HPDE6-E6E7 (cell line): ENCODE results near the gene RYR1.
"Not testable (repeated sequence)": the region's sequence is repeated elsewhere in the genome, so short reads cannot be mapped to it uniquely, and the experiment has no call there.

Source experiments
- DNase-seq: peaks from one replicate; pipeline ENCODE4 v3.0.0; 2011; ENCODE audit warnings: missing footprints; ENCODE audit errors: extremely low spot score

Gene RYR1

DNA sequence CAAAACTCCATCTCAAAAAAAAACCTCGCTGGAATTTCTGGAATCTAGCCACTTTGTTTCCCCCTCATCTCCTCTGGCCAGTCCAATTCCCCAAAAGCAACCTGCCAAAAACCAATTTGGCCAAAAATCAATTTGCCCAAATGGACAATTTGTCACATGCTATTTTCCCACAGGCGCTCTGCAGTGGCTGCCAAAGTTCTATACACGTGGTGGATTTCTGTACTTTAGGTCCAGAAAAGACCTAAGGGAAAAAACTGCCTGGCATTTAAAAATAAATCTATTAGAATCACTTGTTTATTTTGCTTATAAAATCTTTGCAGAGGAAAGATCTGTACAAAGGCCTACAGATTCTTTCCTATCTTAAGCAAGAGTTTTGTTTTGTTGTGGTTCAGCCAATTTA is 104.9 kb downstream of the RYR1 start:
- no peak for DNase-seq

DNA sequence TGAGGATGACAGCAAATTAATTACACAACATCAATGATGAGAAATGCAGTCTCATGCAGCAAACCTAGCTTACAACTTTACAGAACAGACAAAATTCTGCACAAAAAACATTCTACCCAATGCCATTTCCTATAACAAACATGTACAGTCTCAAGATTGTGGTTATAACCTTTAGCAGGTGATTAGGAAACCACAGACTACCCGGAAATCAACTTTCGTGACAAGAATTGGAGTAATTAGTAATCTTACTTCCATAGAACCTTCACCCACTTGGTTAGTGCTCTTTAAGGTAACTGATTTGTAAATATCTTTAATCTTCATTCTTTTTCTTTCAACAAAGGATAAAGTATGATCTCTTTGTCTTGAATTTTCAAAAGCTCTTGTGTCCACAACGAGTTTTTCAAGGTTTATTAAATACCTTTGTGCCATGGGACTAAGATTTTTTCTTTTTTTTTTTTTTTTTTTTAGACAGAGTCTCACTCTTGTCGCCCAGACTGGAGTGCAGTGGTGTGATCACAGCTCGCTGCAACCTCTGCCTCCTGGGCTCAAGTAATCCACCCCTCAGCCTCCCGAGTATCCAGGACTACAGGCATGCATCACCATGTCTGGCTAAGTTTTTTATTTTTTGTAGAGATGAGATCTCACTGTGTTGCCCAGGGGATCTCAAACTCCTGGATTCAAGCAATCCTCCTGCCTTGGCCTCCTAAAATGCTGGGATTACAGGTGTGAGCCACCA is 105.5 kb downstream of the RYR1 start:
- DNase-seq, result no peak

DNA sequence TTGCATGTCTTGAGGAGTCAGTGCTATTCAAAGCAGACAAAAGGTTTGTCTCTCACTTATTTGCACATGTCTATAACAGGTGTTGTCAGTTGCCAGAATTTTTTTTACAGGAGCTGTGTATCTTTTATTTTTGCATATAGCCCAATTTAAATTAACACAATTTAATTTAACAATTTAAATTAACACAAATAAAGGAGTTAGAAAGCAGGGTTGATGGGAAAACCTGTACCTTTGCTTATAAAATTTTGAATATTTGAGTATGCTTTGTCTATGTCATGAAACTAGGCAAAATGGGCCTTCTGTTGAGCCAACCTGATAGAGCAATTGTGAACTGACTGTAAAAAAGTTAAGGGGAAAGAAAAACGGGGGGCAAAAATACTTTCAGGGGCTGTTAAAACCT is 106.3 kb downstream of the RYR1 start:
- no peak for DNase-seq

DNA sequence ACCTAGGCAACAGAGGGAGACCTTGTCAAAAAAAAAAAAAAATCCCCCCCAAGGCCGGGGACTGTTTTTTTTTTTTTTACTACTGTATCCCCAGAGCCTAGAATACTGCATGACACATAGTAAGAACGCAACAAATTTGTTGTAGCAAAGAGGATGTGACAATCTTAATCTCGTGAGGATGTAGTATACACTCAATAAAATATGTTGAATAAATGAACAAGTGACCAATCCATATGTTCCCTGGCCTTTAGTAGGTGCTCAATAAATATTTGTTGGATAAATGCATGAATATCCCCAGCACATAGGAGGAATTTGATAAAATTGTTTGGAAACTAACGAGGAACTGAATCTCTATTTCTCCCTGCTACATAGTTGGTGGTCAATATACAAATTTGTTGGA is 108.5 kb downstream of the RYR1 start:
- no peak for DNase-seq

DNA sequence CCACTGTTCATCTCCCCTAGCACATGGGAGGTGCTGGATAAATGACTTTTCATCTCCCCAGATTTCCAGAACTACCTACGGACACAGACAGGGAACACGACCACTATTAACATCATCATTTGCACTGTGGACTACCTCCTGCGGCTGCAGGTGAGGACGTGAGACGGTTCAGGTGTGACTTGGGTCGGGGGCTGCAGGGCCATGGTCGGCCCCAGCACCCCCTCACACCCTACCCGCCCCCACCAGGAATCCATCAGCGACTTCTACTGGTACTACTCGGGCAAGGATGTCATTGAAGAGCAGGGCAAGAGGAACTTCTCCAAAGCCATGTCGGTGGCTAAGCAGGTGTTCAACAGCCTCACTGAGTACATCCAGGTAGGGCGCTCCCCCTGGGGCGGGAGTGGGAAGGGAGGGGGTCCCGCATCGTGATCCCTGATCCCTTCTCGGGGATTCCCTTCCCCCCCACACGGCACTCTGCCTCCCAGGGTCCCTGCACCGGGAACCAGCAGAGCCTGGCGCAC is 109.9 kb downstream of the RYR1 start:
- DNase-seq, result no peak

DNA sequence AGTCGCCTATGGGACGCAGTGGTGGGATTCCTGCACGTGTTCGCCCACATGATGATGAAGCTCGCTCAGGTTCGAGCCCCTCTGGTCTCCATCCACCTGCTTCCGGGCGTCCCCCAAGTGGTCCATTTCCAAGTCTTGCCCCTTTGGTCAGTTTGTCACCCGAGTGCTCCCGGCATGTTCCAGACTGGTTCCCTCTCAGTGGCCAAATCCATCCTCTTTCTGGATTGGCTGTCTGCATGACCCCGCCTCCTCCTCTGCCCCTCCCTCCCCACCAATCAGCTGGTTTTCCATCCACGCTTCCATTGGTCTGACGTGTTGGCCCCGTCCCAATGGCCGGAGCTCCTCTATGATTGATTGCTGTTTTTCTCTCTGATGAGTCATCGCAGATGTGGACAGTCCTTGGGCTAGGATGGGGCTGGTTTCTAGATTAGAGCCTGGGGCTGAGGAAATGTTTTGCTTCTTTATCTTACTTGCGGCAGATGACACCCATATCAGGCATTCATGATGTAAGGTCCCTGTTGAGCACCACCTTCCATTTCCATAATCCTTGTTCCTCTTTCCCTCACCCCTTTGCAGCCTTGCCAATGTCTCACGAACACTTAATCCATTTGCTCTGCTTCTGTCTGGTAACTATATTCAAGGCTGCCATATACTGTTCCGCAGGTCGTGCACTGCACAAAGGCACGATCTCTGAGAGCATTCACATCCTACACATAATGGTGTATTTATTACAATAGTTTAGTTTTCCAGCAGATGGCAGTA is 110.5 kb downstream of the RYR1 start:
- peak; percentile 77 for DNase-seq

DNA sequence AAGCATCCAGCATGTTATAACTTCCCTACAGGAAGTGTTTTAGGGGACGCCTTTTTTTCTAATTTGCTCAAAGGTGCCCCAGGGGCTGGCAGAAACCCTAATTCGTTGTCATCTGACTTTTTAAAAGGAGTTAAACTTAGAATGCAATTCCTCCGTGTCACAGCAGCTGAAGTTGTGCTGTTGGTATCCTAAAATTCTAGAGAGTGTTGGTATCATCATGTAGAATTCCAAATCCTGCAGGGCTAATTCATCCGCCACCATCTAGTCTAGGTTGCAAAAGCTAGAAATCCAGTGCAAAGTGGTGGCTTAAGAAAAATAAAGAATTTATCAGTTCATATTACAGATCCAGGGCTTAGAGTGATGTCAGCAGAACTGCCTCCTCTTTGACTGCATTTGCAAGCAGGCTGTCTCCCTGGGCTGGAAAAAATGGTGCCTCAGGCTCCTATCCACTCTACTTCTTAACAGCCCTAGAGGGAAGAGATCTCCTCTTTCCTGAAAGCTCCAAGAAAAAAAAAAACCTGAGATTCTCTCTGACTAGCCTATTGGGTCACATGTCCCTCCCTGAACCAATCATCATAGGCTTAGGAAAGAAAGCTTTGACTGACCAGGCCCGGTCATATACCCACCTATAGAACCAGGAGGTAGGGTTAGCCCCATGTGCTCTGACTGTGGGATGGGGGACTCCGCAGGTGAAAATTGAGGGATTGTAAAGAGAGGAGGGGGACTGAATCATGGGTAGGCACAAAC is 111.3 kb downstream of the RYR1 start:
- DNase-seq, result no peak

DNA sequence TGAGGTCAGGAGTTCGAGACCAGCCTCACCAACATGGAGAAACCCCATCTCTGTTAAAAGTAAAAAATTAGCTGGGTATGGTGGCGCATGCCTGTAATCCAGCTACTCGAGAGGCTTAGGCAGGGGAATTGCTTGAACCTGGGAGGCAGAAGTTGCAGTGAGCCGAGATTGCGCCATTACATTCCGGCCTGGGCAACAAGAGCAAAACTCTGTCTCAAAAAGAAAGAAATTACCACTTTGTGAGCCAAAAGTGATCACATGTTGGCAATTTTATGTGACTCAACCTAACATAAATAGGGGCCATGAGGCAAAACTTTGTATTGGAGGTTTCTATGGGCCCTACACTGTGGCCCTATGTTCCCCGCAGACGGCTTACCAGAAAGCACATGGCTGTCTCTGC is 112.1 kb downstream of the RYR1 start:
- DNase-seq, result no peak

DNA sequence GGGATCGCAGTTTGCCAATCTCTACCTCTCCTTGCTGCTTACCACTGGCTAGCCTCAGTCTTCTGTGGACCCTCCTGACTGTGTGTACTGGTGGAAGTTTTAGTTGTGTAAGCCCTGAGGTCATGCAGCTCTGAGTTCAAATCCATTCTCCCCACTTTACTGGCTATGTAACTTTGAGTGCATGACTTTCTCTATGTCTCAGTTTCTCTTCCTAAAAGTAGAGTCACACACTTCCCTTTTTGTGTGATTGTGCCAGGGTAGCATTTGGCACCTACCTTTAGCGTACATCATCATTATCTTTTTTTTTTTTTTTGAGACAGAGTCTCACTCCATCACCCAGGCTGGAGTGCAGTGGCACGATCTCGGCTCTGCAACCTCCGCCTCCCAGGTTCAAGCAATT is 113.9 kb downstream of the RYR1 start:
- DNase-seq, result no peak

DNA sequence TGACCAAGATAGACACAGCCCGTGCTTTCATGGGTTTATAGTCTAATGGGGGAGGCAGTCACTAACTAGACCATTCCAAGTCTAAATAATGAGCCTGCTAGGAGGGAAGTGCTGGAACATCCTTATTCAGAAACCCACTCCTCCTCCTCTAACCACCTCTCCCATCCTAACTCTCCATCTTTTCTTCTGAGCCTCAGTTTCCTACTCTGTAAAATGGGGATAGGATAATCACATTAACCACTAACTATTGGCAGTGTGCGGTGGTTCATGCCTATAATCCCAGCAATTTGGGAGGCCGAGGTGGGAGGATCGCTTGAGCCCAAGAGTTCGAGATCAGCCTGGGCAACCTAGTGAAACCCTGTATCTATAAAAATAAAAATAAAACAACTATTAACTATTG is 115.6 kb downstream of the RYR1 start:
- DNase-seq, result no peak

DNA sequence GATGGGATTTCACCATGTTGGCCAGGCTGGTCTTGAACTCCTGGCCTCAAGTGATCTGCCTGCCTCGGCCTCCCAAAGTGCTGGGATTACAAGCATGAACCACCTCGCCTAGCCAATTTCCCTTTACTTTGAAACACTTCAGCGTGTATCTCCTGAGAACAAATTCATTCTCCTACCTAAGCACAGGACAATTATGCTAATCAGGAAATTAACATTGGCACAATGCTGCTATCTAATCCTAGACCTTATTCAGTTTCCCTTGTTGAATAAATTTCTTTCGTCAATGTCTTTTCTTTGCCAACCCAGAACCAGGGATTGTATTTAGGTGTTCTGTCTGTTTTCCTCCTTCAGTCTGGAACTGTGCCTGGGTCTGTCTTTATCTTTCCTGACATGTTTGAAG is 116.5 kb downstream of the RYR1 start:
- DNase-seq, result no peak

DNA sequence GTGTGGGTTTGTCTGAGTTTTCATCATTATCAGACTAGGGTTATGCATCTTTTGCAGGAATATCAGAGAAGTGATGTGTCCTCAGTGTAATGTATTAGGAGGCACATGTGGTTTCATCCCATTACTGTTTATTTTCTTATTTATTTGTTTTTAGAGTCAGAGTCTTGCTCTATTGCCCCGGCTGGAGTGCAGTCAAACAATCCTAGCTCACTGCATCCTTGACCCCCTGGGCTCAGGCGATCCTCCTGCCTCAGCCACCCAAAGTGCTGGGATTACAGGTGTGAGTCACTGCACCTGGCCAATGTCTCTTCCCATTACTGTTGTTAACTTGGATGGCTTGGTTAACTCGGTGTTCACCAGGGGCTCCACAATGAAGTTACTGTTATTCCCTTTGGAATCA is 116.9 kb downstream of the RYR1 start:
- DNase-seq, result no peak

DNA sequence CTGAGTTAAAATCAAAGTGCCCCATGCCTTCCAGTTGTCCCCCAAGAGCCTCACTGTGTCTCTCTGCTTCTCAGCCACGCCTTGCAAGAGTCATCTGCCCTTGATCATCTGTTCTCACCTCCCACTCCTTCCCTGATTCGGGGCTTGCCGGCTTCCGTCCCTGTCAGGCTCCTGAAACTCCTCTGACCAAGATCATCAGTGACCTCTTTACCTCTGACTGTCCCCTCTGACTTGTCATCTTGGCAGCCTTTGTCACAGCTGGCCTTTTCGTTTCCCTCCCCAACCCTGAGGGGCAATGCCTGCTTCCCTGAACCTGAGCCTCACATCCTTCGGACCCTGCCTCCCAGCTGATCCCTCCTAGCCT is 117.9 kb downstream of the RYR1 start:
- DNase-seq, result no peak

DNA sequence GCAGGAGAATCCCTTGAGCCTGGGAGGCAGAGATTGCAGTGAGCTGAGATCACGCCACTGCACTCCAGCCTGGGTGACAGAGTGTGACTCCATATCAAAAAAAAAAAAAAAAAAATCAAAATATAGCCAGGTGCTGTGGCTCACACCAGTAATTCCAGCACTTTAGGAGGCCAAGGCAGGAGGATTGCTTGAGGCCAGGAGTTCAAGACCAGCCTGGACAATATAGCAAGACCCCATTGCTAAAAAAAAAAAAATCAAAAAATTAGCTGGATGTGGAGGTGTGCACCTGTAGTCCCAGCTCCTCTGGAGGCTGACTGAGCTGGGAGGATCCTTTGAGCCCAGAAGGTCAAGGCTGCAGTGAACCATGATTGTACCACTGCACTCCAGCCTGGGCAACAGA is 119.7 kb downstream of the RYR1 start:
- not testable (repeated sequence) for DNase-seq

DNA sequence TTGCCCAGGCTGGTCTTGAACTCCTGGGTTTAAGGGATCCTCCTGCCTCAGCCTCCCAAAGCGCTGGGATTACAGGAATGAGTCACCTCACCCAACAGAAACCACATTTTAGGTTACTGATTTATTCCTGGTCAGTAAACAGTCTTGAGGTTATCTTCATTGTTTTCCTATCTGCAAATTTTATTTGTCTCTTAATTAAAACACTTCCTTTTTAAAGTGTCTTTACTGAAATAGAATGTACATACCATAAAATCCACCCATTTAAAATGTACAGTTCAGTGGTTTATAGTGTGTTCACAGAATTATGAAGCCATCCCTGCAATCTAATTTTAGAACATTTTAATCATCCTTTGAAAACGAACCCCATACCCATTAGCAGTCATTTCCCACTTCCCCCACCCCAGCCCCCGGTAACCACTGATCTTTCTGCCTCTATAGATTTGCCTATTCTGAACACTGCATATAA is 121.2 kb downstream of the RYR1 start:
- no peak for DNase-seq

DNA sequence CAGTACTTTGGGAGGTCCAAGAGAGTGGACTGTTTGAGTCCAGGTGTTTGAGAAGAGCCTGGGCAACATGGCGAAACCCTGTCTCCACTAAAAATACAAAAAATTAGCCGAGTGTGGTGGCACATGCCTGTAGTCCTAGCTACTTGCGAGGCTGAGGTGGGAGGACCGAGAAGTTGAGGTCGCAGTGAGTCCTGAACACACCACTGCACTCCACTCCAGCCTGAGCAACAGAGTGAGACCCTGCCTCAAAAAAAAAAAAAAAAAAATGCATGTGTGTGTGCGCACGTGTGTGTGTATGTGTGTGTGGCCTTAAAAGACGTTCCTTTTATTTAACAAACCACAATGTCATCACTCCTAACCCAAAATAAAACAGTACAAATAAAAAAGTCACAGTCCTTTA is 121.7 kb downstream of the RYR1 start:
- DNase-seq, result no peak

DNA sequence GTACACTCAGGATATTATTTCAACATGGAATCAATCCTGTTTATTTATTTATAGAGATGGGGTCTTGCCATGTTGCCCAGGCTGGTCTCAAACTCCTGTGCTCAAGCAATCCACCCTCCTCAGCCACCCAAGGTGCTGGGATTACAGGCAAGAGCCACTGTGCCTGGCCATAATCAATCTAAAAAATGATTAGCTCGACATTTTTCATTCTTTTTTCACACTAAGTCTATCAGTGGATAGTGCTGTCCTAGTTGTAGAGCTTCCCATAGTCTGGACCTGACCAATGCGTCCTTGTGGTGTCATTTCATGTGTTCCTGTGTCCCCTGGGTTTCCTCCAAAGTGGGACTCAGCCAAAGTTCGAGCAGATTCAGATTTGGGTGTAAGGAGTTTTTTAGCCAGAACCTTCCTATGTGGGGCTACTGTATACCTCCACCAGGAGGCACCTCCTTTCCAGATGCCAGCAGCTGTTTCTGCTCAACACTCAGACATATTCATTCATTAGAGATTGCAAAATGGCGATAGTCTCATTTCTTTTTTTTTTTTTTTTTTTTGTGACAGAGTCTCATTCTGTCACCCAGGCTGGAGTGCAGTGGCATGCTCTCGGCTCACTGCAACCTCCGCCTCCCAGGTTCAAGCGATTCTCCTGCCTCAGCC is 123.2 kb downstream of the RYR1 start:
- DNase-seq, result no peak

DNA sequence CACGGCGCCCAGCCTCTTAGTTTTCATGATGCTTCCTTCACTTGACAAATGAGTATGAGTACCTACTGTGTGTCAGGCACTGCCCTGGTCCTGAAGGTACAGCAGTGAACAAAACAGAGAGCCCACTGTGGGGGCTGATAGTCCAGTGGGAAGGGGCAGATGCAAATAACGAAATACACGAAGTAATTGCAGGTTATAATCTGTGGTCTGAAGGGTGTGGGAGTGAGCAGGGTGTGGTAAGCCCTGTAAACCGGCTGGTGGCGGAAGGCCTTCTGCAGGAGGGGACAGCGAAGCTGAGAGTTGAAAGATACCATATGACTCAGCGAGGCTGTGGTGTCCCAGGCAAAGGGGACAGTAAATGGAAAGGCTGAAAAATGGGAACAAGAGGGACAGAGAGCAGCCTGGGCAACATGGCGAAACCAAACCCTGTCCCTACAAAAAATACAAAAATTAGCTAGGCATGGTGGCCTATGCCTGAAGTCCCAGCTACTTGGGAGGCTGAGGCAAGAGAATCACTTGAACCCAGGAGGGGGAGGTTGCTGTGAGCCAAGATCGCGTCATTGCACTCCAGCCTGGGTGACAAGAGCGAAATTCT is 123.8 kb downstream of the RYR1 start:
- DNase-seq, result no peak

DNA sequence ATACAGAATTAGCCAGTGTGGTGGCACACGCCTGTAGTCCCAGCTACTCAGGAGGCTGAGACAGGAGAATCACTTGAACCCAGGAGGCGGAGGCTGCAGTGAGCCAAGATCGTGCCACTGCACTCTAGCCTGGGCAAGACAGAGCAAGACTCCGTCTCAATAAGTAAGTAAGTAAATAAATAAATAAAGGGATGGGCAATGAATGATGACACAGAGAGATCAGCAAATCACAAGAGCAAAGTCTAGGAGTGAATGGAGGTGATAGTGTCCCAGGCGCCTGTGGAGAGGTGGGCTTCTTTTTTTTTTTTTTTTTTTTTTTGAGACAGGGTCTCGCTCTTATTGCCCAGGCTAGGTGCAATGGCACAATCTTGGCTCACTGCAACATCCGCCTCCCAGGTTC is 125.4 kb downstream of the RYR1 start:
- not testable (repeated sequence) for DNase-seq

DNA sequence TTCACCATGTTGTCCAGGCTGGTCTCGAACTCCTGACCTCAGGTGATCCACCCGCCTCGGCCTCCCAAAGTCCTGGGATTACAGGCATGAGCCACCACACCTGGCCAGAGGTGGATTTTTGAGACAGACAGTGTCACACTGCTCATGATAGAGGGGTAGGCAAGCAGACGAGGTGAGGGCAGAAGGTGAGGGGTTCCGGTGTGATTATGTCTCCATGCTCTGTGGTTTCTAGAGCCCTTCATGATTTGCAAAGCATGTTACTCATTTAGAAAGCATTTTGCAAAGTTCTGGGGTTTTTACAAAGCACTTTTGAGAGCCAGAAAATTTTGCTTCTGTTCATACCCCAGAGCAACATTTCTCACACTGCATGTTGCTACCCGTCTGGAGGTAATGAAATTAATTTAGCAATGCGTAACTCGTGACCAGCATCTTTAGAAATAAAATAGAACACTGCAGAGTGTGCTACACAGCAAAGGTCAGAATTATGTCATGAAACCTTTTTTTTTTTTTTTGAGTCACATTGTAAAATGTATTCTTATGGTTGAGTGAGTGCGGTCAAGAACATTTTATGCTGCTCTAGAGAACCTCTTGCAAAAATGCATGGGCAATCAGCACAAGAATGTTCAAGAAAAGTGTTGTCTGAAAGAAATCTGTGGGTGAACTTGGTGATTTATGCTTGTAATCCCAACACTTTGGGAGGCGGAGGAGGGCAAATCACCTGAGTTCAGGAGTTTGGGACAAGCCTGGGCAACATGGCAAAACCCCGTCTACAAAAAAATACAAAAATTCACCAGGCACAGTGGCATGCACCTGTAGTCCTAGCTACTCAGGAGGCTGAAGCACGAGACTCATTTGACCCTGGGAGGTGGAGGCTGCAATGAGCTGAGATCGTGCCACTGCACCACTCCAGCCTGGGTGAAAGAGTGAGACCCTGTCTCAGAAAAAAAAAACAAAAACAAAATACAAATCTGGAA is 126.2 kb downstream of the RYR1 start:
- DNase-seq, result peak; percentile 64
